Measurements from ENCODE around the gene GBX2.

The GBX2 gene

DNA sequence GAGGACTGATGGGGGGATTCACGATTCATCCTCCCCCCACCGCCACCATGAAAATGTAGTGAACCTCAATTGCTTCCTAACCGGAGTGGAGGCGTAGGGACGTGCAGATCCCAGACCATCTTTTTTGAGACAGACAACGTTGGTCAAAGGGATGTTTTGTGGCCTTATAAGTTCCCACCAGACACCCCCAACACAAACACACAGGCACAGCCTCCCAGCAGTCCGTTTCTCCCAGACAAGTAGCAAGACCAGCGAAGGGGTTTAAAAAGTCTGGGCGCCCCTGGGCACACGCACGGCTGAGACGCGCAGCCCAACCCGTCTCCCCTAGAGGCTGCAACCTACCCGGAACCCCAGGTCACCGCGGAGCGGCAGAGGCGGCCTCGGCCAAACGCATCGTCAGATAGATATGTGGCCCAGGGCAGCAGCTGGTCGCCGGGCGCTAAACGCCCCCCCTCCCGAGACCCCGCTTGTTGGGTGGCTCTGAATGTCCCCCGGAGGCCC is 1.3 kb downstream of the GBX2 start:
- no peak for DNase-seq

GRCh38 chr2:236165842-236166795 is 2.1 kb downstream of the GBX2 start:
- DNase-seq: no peak

DNA sequence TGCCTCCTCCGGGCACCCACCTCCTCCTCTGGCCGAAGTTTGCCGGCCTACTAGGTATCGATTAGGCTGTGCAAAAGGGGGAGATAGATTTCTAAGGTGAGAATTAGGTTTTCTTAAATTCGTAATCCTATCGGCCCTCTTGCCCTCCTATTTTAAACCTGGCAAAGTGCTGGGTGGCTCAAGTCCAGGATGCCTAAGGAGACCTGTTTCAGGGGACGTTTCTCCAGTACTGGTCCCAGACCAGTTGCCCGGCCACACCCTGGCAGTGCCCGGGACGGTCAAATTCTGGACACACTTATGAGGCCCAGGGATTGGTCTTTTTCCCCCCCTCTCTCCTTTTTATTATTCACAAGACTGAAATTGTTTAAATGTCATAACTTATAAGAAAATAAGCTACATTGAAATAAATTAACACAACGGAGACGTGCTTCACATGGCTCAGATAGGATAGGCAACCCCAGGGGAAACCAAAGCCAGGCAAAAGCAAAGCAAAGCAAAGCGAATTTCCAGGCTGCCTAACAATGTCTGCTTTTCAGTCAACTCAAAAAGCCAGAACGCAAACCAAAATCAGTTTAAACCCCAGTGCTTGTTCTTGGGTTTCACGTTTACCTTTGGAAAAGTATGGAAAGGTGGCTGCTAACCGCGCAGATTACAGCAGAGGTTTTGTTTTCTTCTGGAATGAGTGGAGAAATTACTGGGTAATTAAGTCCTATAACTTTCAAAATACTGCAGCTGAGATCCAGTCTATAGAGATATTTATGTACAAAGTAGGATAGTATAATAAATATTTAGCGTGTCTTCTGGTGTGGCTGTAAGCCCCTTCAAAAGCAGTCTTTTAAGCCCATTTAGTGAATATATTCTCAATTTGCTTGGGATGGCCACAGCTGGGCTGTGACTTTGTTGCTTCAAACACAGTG is 3.0 kb downstream of the GBX2 start:
- DNase-seq: no peak

DNA sequence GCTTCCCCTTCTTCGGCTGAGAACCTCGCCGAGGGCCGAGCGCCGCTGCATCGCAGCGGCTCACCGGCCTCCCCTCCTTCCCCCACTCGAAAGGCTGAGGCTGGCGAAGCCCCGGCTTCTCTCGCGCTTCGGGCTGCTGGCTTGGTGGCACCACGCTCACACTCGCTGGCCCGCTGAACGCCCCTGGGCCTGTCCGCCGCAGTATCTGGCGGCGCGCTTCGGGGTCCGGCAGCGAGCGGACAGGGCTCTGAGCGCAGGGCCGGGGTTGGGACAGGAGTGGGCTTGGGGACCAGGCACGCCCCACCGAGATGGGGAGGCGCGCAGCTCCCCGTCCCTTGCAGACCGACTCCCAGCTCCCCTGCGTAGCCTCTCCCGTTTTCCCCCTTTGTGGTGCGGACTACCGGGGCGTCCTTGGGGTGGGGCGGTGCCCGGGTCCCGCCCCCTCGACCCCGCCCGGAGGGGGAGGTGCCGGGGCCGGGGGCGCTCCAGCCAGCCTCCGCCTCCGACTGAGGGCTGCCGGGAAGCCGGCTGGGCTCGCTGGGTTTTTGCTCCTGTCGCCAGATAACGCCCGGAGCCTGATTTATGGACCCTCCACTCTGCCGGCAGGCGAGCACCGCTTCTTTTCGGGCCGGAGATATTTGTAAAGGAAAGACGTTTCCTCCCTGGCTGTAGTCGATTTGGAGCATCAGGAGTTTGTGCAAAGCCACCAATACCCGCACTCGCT is 3.8 kb downstream of the GBX2 start:
- DNase-seq: no peak

GRCh38 chr2:236163471-236164200 is 4.5 kb downstream of the GBX2 start:
- no peak for DNase-seq

GRCh38 chr2:236162882-236163470 is 5.2 kb downstream of the GBX2 start:
- no peak for DNase-seq

DNA sequence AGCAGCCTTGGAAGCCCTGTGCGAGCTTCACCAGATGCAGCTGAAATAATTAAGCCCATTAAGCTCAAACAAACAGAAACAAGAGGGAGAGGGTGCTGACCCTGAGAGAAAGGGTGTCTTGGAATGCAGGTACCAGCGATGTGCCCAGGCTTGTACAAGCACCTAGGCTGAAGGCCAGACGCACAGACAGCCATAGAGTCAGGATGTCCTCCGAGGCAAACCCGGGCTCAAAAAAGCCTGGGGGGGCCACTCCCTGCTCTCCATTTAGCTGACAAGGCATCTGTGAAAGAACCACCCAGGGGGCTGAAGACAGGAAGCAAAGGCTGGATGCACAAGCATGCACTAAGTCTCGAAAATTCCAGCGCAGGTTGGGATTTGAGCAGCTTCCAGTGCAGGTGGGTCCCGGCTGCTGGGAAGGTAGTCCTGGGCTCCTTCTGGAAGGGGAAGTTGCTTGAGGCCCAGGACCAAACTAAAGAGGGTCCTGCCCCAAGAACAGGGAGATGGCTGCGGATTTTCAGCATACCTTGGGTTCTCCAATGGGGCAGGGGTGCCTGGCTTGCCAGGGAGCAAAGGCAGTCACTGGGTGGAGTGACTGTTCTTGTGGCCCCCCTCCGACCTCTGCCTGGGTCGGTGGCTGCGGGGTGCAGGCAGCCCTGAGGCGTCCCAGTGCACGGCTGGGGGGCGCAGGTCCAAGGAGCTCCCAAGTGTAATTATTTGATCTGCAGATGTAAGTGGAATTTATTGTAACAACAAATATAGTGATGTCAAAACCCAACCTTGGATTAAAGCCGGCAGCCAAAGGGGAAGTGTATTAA is 5.9 kb downstream of the GBX2 start:
- no peak for DNase-seq

- no peak for DNase-seq
Observed at GRCh38 chr2:236161531-236161930, 6.7 kb downstream of the GBX2 start.

DNA sequence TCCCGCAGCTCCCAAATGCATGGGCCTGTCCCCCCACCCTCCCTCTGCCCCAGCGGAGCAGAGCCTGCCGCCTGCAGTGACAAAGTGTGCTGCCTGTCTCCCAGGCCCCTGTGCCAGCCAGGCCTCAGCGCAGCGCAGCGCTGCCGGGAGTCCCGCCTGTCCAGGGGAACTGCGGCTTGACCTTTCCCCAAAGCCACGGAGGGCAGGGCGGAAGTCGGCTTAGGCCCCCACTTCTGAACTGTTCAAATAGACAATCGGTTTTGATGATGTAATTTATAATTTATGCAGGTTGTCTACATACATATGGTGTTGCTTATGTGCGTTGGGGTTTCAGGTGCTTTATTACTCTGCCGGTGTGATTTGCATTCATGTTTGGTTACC is 7.1 kb downstream of the GBX2 start:
- DNase-seq: no peak

GRCh38 chr2:236160366-236161081 is 7.7 kb downstream of the GBX2 start:
- DNase-seq: no peak

- no peak for DNase-seq
Observed at GRCh38 chr2:236159778-236160170, 8.4 kb downstream of the GBX2 start.

DNA sequence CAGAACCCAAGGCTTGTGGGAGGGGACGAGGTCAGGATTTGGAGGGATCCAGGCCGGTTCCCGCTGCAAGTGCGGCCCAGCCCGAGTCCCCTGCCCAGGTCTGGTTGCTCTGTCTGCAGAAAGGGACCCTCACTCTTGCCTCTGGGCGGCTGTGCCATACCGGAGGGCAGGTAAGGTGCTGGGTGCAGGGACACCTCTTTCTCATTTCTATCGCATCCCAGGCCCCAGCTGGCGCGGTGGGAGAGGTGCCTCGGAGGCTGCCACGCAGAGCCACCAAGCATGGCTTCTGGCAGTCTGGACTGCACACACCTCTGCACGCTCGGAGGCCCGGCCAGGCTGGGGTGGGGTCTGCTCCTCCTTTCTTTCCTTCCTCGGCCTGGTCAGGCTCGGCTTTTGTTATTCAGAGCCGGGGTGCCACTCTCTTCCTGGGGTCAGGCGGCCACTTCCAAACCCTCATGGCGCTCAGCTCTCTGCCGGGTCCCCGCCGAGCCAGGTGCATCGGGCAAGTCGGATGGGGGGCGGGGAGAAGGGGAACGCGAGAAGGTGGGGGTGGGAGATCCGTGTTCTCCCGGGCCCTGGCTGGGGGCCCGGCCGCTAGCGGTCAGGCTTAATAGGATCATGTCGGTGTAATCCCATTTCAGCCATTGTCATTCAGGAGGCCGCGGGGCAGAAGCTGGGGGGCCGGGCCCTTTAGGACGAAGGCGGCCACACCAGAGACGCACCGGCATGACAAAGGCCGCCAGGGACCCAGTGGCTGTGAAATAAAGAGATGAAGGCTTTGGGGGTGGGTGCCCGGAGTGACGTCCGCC is 9.0 kb downstream of the GBX2 start:
- no peak for DNase-seq

GRCh38 chr2:236157815-236158498 is 10.2 kb downstream of the GBX2 start:
- DNase-seq: no peak

DNA sequence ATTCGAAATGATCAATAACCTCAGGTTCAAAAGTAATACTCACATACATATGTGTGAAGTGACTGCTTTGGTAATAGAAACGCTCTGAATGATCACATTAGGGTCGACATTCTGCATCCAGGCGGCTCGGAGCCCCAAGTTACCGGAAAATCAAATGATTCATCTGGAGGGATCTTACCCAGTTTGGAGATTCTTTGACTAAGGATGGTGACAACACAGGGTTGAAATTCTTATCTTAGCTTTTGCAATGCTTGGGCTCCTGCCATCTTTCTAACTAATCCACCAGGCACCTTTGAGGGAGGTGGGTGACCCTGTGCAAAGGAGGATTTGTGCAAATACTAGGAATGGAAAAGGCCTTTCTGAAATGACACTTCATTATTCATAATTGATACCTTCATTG is 10.8 kb downstream of the GBX2 start:
- no peak for DNase-seq

DNA sequence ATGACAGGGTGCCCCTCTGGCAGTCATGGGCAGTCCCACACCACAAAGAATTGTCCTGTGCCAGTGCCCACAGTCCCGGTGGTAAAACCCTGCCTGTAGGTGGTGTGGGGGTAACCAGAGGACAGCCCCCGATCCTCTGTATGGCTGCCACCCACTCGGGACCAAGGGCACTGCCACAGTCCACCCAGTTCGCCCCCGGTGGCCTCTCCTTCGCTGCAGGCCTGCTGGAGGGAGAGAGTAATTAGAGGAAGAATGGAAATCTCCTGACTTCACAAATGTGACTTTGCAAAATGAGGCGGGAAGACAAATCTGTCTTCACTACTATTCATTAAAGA is 11.4 kb downstream of the GBX2 start:
- DNase-seq: no peak

- no peak for DNase-seq
Observed at GRCh38 chr2:236156095-236156859, 11.9 kb downstream of the GBX2 start.

- no peak for DNase-seq
Observed at GRCh38 chr2:236155406-236155805, 12.8 kb downstream of the GBX2 start.

- DNase-seq: no peak
Observed at GRCh38 chr2:236146436-236146835, 21.8 kb downstream of the GBX2 start.
